Muscle of back (tissue), 11 donors: ENCODE data around the gene KRTAP10-8. TPM values are rescaled to one million over a fixed set of nuclear protein-coding genes. Genes with fewer than 3 reads are reported as not detected.
"Not testable (repeated sequence)": the region's sequence is repeated elsewhere in the genome, so short reads cannot be mapped to it uniquely, and the experiment has no call there.

Source experiments
- DNase-seq, 3 donors: peaks; one replicate each; pipeline versions ENCODE4 v3.0.0 to v3.0.0-alpha.2; 2013
- polyA plus RNA-seq, 10 donors: library from polyadenylated mRNA; unstranded; fragments of 120-200 nt; gene quantifications; one replicate each; pipeline ENCODE4 v1.2.1, GENCODE V29; 2013; ENCODE audit not compliant: insufficient read length in 10 of 10

KRTAP10-8 gene
- polyA plus RNA-seq, 10 donors, result not detected

GRCh38 chr21:44618504-44618903, 6.6 kb downstream of the KRTAP10-8 start:
- no peak for DNase-seq

GRCh38 chr21:44618909-44619308, 7.0 kb downstream of the KRTAP10-8 start:
- DNase-seq, result no peak

DNA sequence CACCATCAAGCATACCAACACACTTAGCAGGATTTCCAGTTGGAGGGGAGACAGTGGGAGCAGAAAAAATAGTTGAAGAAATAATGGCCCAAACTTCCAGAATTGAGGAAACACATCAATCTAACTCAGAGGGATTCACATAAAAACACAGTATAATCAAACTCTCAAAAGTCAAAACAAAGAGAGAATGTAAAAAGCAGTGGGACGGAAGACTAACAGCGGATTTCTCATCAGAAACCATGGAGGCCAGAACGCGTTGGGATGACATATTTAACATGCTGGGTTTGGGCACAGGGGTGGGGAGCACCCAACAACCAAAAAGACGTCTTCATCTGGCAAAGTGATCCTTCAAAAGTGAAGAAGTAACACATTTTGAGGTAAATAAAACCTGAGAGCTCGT, 8.0 kb downstream of the KRTAP10-8 start:
- no peak for DNase-seq

GRCh38 chr21:44623575-44623974, 11.7 kb downstream of the KRTAP10-8 start:
- no peak for DNase-seq

DNA sequence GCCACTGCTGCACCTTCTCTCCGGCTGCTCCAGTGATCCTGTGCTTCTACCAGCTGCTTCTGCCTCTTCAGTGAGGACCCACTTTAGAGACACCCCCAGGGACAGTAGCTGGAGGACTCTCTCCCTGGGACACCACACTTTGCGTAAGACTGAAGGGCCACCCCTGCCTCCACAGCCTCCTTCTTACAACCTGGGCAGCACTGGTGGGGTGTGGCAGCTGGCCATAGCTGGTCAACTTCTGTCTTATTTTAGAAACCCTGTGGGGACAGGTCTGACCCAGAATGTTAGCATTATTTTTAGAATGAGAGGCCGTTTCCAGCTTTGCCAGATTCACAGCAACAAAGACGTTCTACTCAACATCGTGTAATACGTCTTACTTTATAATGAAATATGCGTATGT, 13.9 kb downstream of the KRTAP10-8 start:
- no peak for DNase-seq

DNA sequence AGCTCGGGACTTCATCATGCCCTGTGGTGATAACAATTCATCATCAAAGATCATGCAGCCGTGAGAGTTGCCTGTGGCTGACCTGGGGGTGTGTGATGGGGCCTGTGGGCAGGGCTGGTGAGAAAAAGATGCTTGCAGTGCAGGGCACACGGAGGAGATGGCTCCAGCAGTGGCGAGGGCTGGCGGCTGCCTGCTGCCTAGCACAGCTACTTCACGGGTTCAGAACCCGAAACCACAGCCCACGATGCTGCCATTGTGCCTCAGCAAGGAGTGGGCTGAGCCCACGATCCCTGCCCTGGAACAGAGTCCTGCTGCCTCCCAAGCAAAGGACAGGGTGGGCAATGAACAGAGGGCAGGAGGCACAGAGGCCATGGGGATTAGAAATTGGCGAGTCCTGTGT, 14.4 kb downstream of the KRTAP10-8 start:
- no peak for DNase-seq

GRCh38 chr21:44626673-44627143, 14.8 kb downstream of the KRTAP10-8 start, which contains the start of gene KRTAP10-9:
KRTAP10-9 (plus strand) TSS chr21:44627093; CDS start chr21:44627172, 79 bp downstream.
- DNase-seq, result no peak

DNA sequence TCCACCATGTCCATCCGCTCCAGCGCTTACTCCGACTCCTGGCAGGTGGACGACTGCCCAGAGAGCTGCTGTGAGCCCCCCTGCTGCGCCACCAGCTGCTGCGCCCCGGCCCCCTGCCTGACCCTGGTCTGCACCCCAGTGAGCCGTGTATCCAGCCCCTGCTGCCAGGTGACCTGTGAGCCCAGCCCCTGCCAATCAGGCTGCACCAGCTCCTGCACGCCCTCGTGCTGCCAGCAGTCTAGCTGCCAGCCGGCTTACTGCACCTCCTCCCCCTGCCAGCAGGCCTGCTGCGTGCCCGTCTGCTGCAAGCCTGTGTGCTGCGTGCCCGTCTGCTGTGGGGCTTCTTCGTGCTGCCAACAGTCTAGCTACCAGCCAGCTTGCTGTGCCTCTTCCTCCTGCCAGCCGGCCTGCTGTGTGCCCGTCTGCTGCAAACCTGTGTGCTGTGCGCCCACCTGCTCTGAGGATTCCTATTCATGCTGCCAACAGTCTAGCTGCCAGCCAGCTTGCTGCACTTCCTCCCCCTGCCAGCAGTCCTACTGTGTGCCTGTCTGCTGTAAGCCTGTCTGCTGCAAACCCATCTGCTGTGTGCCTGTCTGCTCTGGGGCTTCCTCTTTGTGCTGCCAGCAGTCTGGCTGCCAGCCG, 15.4 kb downstream of the KRTAP10-8 start:
- DNase-seq, result not testable (repeated sequence)

DNA sequence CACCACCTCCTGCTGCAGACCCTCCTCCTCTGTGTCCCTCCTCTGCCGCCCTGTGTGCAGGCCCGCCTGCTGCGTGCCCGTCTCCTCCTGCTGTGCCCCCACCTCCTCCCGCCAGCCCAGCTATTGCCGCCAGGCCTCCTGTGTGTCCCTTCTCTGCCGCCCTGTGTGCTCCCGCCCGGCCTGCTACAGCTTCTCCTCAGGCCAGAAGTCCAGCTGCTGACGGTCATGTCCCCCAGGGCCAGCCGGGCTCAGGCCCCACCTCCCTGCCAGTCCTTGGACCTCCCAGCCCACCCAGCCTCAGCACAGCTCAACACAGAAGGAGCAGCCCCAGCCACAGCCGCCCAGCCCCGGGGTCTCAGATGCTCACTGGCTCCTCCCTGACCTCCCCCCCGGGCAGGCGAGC, 16.0 kb downstream of the KRTAP10-8 start:
- not testable (repeated sequence) for DNase-seq

DNA sequence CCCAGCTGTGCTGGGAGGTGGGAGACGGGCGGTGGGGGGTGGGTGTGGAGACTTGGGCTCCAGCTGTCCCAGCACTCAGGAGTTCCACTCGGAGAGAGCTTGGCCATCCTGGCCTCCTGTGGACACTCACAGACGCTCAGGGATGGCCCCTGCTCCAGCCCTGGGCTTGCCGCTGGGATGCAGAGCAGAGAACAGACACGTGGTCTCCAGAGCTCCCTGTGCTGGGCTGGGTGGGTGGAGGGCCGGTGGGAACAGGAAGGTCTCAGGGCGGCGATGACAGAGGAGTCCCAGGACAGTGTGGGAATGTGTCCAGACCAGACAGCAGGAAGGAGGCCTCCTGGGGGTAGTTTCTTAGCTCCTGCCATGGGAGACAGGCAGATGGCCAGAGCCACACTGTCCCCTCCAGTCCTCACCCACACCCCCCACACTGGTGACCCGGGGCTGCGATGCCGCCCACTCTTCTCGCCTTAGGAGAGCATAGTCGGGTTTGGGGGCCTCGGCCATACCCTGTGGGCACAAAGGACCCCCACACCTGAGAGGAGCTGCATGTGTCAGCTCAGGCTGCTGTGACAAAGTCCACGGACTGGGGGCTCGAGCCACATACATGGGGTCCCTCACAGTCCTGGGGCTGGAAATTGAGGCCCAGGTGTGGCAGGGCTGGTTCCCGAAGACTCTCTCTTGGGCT, 17.0 kb downstream of the KRTAP10-8 start:
- DNase-seq, result no peak

GRCh38 chr21:44630440-44630839, 18.6 kb downstream of the KRTAP10-8 start:
- DNase-seq, result no peak

GRCh38 chr21:44632067-44632466, 20.2 kb downstream of the KRTAP10-8 start:
- DNase-seq, result no peak

DNA sequence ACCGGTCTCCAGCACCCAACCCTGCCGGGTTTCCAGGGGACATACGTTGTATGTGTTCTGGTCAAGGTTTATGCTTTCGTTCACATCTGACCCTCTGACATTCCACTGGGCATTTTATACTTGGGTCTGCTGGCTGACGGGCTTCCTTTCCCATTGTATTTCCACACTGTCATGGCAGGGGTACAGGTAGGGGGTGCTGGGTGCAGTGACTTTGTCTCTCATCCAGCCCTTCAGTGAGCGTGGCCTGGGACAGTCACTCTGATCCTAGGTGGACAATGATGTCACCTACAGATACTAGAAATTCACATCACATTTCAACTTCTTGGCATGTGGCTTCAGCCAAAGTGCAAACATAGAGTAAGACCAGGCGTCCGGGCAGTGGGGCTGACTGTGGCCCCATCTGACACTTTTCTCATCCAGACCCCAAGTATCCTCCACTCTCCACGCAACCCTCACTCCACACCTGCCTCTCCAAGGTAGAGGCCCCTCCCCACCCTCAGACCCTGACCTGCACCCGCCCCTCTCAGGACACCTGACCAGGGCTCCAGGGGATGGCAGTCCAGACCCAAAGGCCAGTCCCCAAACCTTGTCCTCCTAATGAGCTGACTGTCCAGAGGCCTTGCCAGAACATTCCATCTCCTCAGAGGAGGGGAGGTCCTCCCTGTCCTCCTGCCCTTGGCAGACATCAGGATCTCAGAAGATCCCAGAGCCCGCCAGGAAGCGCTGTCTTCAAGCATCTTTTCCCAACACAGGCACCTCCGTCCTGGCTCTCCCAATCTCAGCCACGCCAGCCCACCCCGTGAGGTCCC, 24.5 kb downstream of the KRTAP10-8 start:
- DNase-seq, result no peak

GRCh38 chr21:44637018-44637850, 25.4 kb downstream of the KRTAP10-8 start, which contains the start of gene KRTAP10-10:
KRTAP10-10 (plus strand) TSS chr21:44637356; CDS start chr21:44637418, 62 bp downstream.
- DNase-seq, result no peak

DNA sequence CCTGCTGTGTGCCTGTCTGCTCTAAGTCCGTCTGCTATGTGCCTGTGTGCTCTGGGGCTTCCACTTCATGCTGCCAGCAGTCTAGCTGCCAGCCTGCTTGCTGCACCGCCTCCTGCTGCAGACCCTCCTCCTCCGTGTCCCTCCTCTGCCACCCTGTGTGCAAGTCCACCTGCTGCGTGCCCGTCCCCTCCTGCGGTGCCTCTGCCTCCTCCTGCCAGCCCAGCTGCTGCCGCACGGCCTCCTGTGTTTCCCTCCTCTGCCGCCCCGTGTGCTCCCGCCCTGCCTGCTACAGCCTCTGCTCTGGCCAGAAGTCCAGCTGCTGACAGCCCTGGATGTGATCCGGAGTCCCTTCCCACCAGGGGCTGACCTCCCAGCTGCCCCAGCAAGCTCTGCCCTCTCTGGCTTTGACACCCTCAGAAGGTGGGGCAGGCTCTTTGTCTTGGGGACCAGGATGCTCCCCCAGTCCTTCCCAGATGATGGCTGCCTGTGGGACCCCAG, 26.0 kb downstream of the KRTAP10-8 start:
- not testable (repeated sequence) for DNase-seq

DNA sequence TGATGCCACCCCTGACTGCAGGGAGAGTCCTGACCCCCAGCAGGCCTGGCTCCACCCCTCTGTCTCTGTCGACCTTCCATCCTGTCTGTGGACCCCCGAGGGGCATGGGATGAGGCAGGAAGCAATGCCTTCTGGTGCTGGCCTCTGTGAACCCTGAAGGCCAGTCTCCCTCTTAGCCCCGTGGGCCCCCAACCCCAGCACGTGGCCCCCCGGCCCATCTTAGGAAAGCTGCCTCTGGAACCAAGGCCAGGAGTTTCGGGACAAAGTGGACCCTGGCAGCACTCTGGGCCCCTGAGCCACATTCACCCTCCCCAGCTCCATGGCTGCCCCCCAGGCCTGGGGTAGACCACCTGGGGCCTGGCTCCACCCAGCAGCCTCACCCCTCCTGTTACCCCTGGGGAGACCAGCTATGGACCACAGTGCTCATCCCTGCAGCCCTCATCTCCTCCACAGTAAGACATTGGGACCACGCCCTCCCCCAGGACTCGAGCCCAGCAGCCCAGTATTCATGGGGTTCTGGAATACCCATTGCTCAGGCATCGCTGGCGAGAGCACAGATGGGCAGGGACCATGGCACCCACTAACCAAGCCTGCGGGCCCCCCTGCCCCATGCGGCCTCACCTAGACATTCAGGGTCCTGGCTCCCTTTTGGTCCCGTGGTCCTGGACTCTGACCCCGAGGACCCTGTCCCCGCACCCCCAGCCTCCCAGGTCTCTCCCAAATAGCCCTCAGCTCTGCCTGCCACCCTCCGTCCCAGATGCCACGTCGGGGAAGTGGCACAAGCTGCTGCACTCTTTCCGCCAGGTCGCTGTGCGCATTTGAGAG, 26.8 kb downstream of the KRTAP10-8 start:
- not testable (repeated sequence) for DNase-seq

DNA sequence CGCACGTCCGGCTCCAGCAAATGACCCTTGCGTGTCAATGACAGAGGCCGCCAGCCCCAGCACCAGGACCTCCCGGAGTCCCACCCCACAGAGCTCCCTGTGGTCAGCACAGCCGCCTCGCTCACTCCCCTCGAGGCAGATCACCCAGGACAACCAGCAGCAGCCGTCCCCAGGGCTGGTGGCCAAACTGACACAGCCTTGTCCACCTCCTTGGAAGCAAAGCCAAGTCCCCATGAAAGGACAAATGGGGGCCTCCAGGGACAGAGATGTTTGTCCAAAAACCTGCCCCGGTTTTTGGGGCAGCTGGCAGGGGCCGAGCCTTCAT, 27.4 kb downstream of the KRTAP10-8 start:
- DNase-seq, result no peak

DNA sequence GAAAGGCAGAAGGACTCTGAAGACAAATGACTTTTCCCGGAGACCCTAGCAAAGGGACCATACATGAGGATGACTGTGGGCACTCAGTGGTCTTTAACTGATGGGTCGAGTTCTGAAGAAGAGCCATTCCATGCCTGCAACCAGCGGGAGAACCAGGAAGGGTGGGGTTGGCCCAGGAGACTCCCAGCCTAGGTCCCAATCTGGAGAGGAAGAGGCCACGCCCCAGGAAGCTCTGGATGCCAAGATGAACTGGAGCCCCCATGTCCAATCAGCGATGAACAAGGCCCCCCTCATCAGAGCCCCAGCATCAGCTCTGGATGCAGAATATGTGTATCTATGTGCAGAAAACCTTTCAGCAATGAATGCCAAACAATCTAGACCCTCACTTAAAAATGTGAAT, 28.9 kb downstream of the KRTAP10-8 start:
- no peak for DNase-seq

GRCh38 chr21:44643741-44644310, 31.9 kb downstream of the KRTAP10-8 start:
- no peak for DNase-seq

DNA sequence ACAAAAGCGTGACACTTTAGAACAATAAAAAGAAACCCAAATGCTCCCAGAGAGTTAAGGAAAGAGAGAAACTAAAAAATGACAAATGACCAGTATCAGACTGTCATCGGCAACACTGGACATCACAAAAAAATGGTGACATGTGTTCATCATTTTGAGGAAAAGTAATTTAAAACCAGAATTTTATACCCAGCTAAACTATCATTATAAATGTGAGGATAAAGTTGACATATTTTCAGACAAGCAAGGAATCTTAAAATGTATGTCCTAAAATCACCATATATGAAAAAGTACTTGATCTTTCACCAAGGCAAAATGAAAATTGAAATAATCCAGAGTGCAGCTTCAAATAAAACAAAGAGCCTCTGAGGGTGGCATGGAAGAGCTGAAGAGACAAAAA, 33.0 kb downstream of the KRTAP10-8 start:
- no peak for DNase-seq
